ENCODE measurements around the gene OVOL1.
"Not testable (repeated sequence)": the region's sequence is repeated elsewhere in the genome, so short reads cannot be mapped to it uniquely, and the experiment has no call there.

OVOL1 gene

DNA sequence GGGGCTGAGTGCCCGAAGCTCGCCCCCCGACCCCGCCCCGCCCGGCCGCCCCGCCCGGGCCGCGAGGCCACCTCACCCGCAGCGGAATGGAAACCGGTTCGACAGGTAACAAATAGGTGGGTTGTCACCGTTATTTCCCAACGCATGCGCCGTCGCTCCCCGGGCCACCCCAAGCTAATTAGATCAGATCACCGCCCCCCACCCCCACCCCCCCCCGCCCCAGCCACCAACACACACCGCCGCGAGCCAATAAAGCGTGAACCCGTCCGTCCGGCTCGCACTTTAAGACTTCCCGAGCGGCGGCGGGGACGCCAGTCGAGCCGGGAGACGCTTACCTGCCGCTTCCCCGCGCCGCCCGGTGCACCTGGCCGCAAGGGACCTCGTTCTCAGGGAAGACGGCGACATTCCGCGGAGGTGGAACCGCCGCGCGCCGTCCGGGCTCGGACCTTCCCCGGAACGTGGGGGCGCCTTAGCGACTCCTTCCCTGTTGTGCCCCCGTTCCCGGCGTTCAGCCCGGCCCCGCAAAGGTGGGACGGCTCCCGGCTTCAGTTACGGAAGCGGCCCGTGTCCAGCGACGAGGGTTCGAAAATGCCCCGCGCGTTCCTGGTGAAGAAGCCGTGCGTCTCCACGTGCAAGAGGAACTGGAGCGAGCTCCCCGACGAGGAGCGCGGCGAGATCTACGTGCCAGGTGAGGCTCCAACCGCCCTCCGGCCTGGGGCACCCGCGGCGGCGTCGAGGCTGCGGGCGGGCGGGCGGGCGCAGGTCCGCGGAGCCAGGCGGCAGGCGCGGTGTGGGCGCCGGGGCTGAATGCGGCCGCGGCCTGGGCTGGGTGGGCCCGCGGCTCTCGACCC is at the start of gene OVOL1:
Gene OVOL1, plus strand, starts transcription at position 278 of the 851 bp plus-strand sequence. Its CDS starts 311 bp downstream, at position 589.
- no peak for DNase-seq

GRCh38 chr11:65739022-65739421 is 47.8 kb upstream of the OVOL1 start:
- DNase-seq = no peak

DNA sequence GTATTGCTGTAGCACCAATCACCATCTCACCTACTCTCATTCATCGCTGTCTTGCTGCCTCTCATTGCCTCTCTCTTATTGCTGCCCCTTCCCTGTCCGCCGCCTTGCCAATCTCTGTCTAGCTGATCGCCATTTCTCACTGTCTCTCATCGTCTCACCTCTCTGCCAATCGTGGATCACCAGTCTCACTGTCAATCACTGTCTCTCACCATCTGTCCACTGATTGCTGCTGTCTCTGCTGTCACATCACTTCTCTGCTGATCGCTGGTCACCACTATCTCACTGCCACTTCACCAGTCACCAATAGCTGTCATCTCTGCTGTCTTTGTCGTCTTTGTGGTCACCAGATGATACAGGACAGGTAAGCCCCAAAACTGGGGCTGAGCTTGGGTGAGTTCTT is 45.7 kb upstream of the OVOL1 start:
- no peak for DNase-seq

GRCh38 chr11:65742353-65742752 is 44.5 kb upstream of the OVOL1 start:
- DNase-seq = no peak

DNA sequence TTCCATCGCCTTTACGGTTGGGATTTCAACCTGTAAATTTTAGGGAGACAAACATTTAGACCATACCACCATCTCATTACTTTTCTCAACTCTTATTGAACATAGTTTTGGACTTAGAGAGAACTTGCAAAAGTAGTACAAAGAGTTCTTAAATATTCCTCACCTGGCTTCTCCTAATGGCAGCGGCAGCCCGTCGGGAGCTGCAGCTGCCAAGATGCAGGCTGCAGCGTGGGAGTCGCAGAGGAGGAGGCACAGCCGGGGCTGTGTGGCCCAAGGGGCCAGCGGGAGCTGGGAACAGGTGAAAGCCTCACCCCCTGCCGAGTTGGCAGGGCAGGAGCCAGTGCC is 43.2 kb upstream of the OVOL1 start:
- no peak for DNase-seq

GRCh38 chr11:65744026-65744698 is 42.7 kb upstream of the OVOL1 start:
- no peak for DNase-seq

GRCh38 chr11:65744699-65745042 is 42.2 kb upstream of the OVOL1 start:
- DNase-seq = no peak

GRCh38 chr11:65745049-65745448 is 41.8 kb upstream of the OVOL1 start:
- DNase-seq = no peak

DNA sequence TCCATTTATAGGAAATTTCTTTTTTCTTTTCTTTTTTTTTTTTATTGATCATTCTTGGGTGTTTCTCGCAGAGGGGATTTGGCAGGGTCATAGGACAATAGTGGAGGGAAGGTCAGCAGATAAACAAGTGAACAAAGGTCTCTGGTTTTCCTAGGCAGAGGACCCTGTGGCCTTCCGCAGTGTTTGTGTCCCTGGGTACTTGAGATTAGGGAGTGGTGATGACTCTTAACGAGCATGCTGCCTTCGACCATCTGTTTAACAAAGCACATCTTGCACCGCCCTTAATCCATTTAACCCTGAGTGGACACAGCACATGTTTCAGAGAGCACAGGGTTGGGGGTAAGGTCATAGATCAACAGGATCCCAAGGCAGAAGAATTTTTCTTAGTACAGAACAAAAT is 24.7 kb upstream of the OVOL1 start:
- DNase-seq = not testable (repeated sequence)

GRCh38 chr11:65762816-65763215 is 24.0 kb upstream of the OVOL1 start:
- DNase-seq = not testable (repeated sequence)

DNA sequence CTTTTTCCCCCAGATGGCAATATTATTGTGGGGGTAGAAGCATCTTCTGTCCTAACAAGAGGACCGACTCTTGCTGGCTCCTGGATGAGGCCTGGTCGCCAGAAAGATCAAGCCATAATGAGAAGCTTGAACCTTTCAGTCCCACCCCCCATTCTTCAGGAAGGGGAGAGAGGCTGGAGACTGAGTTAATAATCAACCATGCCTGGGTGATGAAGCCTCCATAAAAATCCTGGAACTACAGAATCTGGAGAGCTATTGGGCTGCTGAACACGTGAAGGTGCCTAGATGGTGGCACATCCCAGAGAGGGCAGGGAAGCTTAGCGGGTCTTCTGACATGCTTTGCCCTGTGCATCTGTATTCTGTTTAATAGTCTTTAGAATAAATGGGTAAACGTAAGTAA is 22.4 kb upstream of the OVOL1 start:
- no peak for DNase-seq

GRCh38 chr11:65766535-65766934 is 20.3 kb upstream of the OVOL1 start:
- DNase-seq = no peak

DNA sequence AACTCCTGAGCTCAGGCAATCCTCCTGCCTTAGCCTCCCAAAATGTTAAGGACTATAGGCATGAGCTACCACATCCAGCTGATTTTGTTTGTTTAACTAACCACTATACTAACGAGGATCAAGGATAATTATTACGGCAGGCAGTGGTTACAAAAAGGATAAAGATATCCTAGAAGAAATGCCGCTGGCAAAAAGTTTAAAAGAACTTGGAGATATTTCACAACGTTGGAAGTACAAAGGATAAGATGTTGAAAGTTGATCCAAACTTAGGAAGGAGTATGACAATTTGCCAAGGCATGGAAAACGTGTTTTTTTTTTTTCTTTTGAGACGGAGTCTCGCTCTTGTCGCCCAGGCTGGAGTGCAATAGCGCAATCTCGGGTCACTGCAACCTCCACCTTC is 19.5 kb upstream of the OVOL1 start:
- DNase-seq = no peak

GRCh38 chr11:65767806-65768205 is 19.1 kb upstream of the OVOL1 start:
- not testable (repeated sequence) for DNase-seq

DNA sequence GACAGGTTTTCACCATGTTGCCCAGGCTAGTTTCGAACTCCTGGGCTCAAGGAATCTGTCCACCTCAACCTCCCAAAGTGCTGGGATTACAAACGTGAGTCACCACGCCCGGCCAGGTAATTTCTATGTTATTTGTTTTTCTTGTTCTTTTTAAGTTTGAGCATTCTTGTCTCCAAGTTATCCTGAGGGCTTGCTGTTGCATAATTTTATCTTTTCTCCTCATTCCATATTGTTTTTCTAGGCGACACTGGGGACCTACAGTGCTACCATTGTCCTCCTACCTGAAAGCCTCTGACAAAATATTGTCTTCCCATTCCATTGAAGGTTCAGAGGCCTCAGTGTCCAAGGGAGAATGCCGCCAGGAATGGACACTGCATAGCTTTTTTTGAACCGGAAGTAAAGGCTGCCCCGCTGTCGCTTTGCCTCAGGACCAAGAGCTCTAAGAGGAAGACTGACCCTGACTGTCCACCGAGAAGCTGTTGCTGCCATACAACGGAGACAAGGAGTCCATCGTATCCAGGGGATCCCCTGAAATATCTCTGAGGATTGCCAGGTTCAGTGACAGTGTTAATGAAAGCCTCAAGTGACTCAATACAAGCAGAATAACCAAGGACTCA is 15.8 kb upstream of the OVOL1 start:
- DNase-seq = no peak

- no peak for DNase-seq
These were observed 15.2 kb upstream of the OVOL1 start for GRCh38 chr11:65771589-65772112.

- no peak for DNase-seq
These were observed 13.0 kb upstream of the OVOL1 start for GRCh38 chr11:65773784-65774411.

DNA sequence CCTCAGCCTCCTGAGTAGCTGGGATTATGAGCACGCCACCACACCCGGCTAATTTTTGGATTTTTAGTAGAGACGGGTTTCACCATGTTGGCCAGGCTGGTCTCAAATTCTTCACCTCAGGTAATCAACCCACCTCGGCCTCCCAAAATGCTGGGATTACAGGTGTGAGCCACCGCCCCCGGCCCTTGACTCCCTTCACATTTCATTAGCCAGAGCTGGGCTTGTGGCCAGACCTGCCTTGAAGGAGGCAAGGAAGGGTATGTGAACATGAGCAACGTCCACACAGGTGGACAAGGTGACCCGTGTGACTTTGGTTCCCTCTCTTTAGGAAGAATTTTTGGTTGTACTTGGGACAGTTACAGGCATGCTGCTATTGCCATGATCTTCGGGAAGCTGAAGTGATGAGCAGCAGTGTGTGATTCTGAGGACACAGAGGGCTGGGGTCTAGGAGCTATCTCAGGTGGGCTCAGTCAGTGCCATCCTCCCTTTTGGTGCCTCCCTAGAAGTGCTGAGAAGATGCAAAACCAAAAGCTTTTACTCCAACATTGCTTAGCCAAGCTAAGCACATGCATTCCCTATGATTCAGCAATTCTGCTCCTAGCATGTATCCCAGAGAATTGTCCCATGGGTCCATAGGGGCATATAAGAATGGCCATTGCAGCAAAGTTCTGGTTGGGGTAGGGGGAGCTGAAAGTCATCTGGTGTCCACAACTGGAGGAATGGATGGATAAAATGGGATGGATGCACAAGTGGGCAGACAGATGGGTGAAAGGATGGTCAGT is 12.1 kb upstream of the OVOL1 start:
- DNase-seq = no peak

GRCh38 chr11:65776196-65776595 is 10.7 kb upstream of the OVOL1 start:
- no peak for DNase-seq

DNA sequence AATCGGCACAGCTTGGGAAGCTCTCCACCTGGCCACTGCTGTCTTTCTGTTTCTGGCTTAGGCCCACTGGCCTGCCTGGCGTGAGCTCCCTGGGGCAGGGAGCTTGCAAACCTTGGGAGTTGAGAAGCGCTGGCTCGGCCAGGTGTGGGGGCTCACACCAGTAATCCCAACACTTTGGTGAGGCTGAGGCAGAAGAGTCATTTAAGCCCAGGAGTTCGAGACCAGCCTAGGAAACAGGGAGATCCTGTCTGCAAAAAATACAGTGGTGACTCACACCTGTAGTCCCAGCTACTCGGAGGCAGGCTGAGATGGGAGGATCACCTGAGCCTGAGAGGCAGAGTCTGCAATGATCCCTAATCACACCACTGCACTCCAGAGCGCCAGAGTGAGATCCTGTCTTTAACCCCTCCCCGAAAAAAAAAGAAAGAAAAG is 10.1 kb upstream of the OVOL1 start:
- DNase-seq = no peak

- no peak for DNase-seq
These were observed 9.6 kb upstream of the OVOL1 start for GRCh38 chr11:65777241-65777640.

DNA sequence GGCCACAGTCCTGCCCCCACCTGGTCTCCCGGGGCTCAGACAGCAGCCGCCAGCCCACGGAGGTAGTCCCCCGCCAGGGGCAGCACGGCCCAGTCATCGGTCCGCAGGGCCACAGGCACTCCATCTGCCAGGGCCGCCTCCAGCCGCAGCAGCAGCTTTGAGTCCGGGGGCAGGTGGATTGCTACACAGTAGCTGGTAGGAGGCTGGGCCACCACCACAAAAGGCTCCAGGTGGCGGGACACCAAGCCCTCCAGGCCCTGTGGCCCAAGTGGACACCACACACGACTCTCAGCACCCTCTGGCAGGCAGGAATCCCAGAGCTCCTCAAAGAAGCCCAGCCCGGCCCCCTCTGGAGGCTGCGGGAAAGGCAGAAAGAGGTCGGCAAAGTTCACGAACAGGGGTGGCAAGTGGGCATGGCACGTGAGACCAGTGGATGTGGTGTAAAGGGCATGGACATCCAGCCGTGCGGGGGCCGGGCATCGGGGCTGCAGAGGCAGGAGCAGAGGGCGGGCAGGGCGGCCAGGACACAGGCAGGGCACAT is 9.0 kb upstream of the OVOL1 start:
- DNase-seq = no peak

All from activated CD4-positive, CD25-positive, alpha-beta regulatory T cell treated with anti-CD3 and anti-CD28 coated beads, Interleukin-2, amount 50 U/mL, for 72 hours (primary cell).